Astrocyte of the spinal cord (primary cell): ENCODE measurements around the gene DOCK11.

Experiments used
- DNase-seq: peaks from one replicate; pipeline ENCODE4 v3.0.0; 2011; ENCODE audit warnings: low read depth, low spot score
- H3K4me3 ChIP-seq: 2 replicates; pipeline ENCODE4 v1.5.1; 2011; ENCODE audit warnings: low read depth, mild to moderate bottlenecking, low read length, moderate library complexity
- in situ Hi-C: cut with HindIII; loops from 2 replicates; pipeline ENCODE4 v1.10.0; 2017; ENCODE audit warnings: low sequenced_read_pairs
- TF ChIP-seq, protein P1 (sequence below): IDR thresholded peaks from 2 replicates; pipeline ENCODE4 v1.5.1; 2012; ENCODE audit warnings: low read depth, mild to moderate bottlenecking, low read length, inconsistent platforms

Gene DOCK11

DNA sequence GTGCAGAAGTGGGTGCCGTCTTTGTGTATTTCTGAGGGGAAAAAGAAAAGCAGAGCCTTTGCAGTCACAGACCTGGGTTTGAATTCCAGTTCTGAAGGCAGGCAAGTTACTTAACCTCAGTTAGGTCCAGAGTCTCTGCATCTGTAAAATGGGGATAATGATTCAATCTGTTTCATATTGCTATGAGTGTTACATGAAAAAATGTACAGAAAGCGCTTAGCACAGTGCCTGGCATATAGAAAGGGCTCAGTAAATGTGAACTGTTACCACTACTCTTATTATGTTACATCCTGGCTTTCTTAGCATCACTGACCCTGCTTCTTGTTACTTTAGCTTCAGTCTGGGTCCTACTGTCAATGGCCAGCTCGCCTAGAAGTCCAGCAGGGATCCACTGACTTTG is 45.9 kb downstream of the DOCK11 start:
- no peak for DNase-seq
- in situ Hi-C loops = no loop called here
- H3K4me3 ChIP-seq = no peak overlapping the region
- TF ChIP-seq, protein P1, sequence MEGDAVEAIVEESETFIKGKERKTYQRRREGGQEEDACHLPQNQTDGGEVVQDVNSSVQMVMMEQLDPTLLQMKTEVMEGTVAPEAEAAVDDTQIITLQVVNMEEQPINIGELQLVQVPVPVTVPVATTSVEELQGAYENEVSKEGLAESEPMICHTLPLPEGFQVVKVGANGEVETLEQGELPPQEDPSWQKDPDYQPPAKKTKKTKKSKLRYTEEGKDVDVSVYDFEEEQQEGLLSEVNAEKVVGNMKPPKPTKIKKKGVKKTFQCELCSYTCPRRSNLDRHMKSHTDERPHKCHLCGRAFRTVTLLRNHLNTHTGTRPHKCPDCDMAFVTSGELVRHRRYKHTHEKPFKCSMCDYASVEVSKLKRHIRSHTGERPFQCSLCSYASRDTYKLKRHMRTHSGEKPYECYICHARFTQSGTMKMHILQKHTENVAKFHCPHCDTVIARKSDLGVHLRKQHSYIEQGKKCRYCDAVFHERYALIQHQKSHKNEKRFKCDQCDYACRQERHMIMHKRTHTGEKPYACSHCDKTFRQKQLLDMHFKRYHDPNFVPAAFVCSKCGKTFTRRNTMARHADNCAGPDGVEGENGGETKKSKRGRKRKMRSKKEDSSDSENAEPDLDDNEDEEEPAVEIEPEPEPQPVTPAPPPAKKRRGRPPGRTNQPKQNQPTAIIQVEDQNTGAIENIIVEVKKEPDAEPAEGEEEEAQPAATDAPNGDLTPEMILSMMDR = no peak

DNA sequence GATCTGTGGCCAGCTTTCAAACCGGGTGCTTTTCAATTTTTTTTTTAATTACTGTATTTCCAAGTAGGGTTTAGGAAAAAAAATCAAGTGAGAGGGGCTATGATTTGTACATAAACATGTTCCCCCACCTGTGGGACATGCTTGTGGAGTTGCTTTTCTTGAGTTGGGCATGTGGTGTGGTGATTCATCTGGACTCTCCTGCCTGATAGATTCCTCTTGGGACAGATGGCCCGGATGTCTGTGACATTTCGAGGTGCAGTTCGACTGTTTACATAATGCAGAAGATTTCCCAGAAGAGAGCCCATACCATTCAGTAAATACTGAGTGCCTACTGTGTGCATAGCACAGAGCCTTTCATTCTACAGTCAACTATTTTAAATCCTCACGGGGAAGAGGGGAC is 49.9 kb downstream of the DOCK11 start:
- no peak overlapping the region for H3K4me3 ChIP-seq
- in situ Hi-C loops = no loop called here
- TF ChIP-seq, protein P1 = no peak
- no peak for DNase-seq

DNA sequence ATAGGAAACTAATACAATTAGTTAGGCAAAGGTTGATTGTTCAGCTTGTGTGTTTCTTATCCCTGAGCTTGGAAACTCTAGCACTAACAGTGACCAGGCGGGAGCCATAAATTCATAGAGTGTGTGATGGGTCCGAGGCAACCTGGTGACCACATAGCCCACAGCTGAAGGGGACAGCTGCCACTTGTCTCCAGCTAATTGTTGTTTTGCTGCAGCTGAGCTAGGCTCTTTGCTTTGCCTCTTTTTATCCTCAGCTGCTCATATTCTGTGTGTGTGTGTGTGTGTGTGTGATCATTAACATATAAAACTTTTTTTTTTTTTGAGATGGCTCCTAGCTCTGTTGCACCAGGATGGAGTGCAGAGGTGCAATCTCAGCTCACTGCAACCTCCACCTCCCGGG is 53.2 kb downstream of the DOCK11 start:
- H3K4me3 ChIP-seq = no peak overlapping the region
- no peak for DNase-seq
- TF ChIP-seq, protein P1 = no peak
- in situ Hi-C loops = no loop called here

- H3K4me3 ChIP-seq = no peak overlapping the region
- in situ Hi-C loops = no loop called here
- DNase-seq = no peak
- TF ChIP-seq, protein P1 = no peak
Measured at GRCh38 chrX:118550792-118551191, 55.2 kb downstream of the DOCK11 start.

- no peak overlapping the region for H3K4me3 ChIP-seq
- TF ChIP-seq, protein P1 = no peak
- no peak for DNase-seq
- in situ Hi-C loops = no loop called here
Measured at GRCh38 chrX:118551426-118551825, 55.8 kb downstream of the DOCK11 start.

DNA sequence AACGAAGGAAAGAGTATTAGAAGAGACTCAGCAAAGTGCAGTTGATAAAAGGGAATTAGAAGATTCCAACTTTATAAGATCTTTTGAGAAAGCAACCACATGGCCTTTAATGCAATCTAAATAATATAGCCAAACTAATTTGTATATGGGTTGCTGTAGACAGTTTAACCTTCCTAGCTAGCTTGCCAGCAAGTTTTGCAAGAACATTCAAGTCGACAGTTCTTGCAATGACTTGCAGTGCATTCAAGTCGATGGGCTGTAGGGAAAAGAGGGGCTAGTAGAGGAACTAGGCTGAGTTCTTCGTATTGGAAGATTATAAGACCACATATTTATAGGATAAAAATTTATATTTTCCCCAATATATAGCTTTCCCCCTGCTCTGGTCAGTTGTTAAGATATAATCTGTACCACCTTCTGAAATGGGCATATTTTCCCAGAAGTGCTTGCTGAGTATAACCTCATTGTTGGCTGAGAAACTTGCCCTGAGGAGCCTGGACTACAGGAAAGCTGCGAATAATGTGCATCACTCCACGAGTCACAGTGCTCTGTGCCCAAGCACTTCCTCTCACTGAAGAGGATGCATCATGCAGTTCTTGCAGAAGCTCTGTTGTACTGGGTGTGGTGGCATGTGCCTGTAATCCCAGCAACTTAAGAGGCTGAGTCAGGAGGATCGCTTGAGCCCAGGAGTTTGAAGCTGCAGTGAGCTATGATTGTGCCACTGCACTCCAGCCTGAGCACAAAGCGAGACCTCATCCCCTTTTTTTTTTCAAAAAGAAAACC is 56.7 kb downstream of the DOCK11 start:
- H3K4me3 ChIP-seq = no peak overlapping the region
- TF ChIP-seq, protein P1 = no peak
- in situ Hi-C loops = no loop called here
- DNase-seq = peak; percentile 18
